Measurements from ENCODE around the gene ENSA. TPM values are rescaled to one million over a fixed set of nuclear protein-coding genes. Genes with fewer than 3 reads are reported as not detected.

ENSA gene
- polyA plus RNA-seq, 2 of the 4 experiments (the other 2 are of a cell fraction): 67.9 to 128 TPM

DNA sequence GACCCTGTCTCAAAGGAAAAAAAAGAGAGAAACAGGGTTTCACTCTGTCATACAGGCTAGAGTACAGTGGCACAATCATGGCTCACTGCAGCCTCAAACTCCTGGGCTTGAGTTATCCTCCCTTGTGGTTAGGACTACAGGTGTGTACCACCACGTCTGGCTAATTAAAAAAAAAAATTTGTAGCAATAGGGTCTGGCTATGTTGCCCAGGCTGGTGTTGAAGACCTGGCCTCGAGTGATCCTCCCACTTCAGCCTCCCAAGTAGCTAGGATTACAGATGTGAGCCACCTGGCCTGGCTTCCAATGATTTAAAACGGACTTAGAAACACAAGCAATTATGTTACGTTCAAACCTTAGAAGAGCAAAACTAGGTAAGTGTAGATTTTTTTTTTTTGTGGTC, 45.5 kb upstream of the ENSA start:
- DNase-seq (ENCODE audit: low read depth in 1 of 2, low spot score in 1 of 2): no peak
- Histone ChIP-seq H3K9me3 (no peaks in the 10 kb centered on the region), H3K4me2 (no peak overlapping the region), H3K27ac (no peak overlapping the region), H3K4me3 (no peak overlapping the region), H3K4me1 (no peaks in the 10 kb centered on the region)
- ChIA-PET POLR2A (no interaction called here), CTCF (no interaction called here)
- 87% methylated on average over 4 of the region's 4 CpGs for WGBS (ENCODE audit: missing lambda C conversion rate)
- no peak for FAIRE-seq
- TF ChIP-seq JUNB (IDR thresholded peaks at IDR 0.05): no peak
- TF ChIP-seq CTCF (IDR thresholded peaks at IDR 0.05): no peak
- TF ChIP-seq MYC (IDR thresholded peaks at IDR 0.05; ENCODE audit: borderline replicate concordance, low read length): no peak
- no peak for TF ChIP-seq PHF8 (IDR thresholded peaks at IDR 0.05; ENCODE audit: borderline replicate concordance, low read depth)
- TF ChIP-seq, protein P1, sequence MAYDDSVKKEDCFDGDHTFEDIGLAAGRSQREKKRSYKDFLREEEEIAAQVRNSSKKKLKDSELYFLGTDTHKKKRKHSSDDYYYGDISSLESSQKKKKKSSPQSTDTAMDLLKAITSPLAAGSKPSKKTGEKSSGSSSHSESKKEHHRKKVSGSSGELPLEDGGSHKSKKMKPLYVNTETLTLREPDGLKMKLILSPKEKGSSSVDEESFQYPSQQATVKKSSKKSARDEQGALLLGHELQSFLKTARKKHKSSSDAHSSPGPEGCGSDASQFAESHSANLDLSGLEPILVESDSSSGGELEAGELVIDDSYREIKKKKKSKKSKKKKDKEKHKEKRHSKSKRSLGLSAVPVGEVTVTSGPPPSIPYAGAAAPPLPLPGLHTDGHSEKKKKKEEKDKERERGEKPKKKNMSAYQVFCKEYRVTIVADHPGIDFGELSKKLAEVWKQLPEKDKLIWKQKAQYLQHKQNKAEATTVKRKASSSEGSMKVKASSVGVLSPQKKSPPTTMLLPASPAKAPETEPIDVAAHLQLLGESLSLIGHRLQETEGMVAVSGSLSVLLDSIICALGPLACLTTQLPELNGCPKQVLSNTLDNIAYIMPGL (CRISPR knock-in tag; IDR thresholded peaks at IDR 0.05; ENCODE audit: borderline replicate concordance): no peak
- TF ChIP-seq, protein P2, sequence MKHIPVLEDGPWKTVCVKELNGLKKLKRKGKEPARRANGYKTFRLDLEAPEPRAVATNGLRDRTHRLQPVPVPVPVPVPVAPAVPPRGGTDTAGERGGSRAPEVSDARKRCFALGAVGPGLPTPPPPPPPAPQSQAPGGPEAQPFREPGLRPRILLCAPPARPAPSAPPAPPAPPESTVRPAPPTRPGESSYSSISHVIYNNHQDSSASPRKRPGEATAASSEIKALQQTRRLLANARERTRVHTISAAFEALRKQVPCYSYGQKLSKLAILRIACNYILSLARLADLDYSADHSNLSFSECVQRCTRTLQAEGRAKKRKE (CRISPR knock-in tag; IDR thresholded peaks at IDR 0.05; ENCODE audit: low read depth): no peak
- no peak for TF ChIP-seq MAZ (IDR thresholded peaks at IDR 0.05; ENCODE audit: borderline replicate concordance, low read depth, low read length)
- no peak for TF ChIP-seq CEBPB (IDR thresholded peaks at IDR 0.05)
- no peak for TF ChIP-seq EP300 (IDR thresholded peaks at IDR 0.05)
- no peak for TF ChIP-seq ZC3H11A (IDR thresholded peaks at IDR 0.05)
- TF ChIP-seq RNF2 (IDR thresholded peaks at IDR 0.05; ENCODE audit: borderline replicate concordance, low read depth): no peak
- TF ChIP-seq SMC3 (IDR thresholded peaks at IDR 0.05): no peak
- no peak for TF ChIP-seq TP53 (CRISPR knock-in tag; IDR thresholded peaks at IDR 0.05)
- no peak for ATAC-seq

DNA sequence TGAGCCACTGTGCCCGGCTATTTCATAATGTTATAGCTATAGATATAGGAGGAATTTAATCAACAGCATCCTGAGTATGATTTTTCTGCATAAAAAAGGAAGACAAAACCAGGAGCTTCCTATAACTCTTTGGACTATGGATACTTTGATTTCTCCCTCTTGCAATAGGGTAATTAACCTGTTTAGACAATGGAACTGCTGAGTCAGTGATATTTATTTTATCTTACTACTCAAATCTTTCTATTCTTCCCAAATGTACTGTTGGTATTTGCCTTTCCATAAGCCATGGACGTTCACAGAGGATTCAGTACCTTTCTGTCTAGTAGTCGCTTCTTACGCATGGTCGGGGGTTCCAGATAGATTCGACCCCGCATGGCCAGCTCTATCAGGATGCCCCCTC, 33.9 kb upstream of the ENSA start:
- ATAC-seq: no peak
- ChIA-PET POLR2A (no interaction called here), CTCF (interaction anchor here (2.7 kb wide), 1 partner anchor 9 kb away, joined by 12 read pairs; no protein-coding TSS in a partner anchor)
- WGBS (ENCODE audit: missing lambda C conversion rate): 74% methylated on average over 7 of the region's 7 CpGs
- no peak for FAIRE-seq
- no peak overlapping the region for H3K4me3 ChIP-seq
- H3K4me2 ChIP-seq: no peak overlapping the region
- peaks cover 16% of the 10 kb centered on the region for H3K4me1 ChIP-seq
- H3K9me3 ChIP-seq: no peaks in the 10 kb centered on the region
- no peak for TF ChIP-seq TFCP2L1 (CRISPR knock-in tag; IDR thresholded peaks at IDR 0.05)
- TF ChIP-seq MAFK (IDR thresholded peaks at IDR 0.05; ENCODE audit: partially characterized antibody): peak; percentile 94
- H3K27ac ChIP-seq: no peak overlapping the region
- no peak for DNase-seq (ENCODE audit: low read depth in 1 of 2, low spot score in 1 of 2)

GRCh38 chr1:150662811-150663210, 33.4 kb upstream of the ENSA start:
- POLR2A ChIA-PET: no interaction called here
- Histone ChIP-seq H3K9me3 (no peaks in the 10 kb centered on the region), H3K27ac (no peak overlapping the region), H3K4me1 (peaks cover 11% of the 10 kb centered on the region), H3K4me3 (no peak overlapping the region), H3K4me2 (no peak overlapping the region)
- no peak for FAIRE-seq
- no peak; a peak in 1 of 6 replicates for ATAC-seq
- WGBS (ENCODE audit: missing lambda C conversion rate): 92% methylated on average over 9 of the region's 9 CpGs
- TF ChIP-seq NPAS2 (CRISPR knock-in tag; IDR thresholded peaks at IDR 0.05; ENCODE audit: borderline replicate concordance) (no peak), SMC3 (IDR thresholded peaks at IDR 0.05) (no peak), ZNF302 (CRISPR knock-in tag; IDR thresholded peaks at IDR 0.05) (no peak), RAD21 (conservative IDR thresholded peaks at IDR 0.05 in 1 of 2, IDR thresholded peaks at IDR 0.05 in 1 of 2) (no peak), TFCP2L1 (CRISPR knock-in tag; IDR thresholded peaks at IDR 0.05) (no peak), CEBPB (IDR thresholded peaks at IDR 0.05) (no peak), MYC (IDR thresholded peaks at IDR 0.05; ENCODE audit: borderline replicate concordance, low read length) (no peak), GATA3 (IDR thresholded peaks at IDR 0.05; ENCODE audit: borderline replicate concordance) (no peak), ZC3H11A (IDR thresholded peaks at IDR 0.05) (no peak), HES2 (IDR thresholded peaks at IDR 0.05) (no peak)
- TF ChIP-seq, protein P3, sequence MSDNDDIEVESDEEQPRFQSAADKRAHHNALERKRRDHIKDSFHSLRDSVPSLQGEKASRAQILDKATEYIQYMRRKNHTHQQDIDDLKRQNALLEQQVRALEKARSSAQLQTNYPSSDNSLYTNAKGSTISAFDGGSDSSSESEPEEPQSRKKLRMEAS (IDR thresholded peaks at IDR 0.05): no peak
- CTCF ChIA-PET: interaction anchor here (0.7 to 2.7 kb wide), 2 partner anchors 10 to 13 kb away, joined by 3 to 12 read pairs; no protein-coding TSS in a partner anchor
- DNase-seq (ENCODE audit: low read depth in 1 of 2, low spot score in 1 of 2): no peak

Data from A549 (cell line).